Ectodermal cell (in vitro differentiated cells): ENCODE measurements around the gene ZNF367. TPM values are rescaled to one million over a fixed set of nuclear protein-coding genes. Genes with fewer than 3 reads are reported as not detected.
A peak's percentile ranks its signal among the peaks of the same experiment; 100 is the strongest.

ENCODE experiments used
- H3K27ac ChIP-seq: 2 replicates; pipeline ENCODE4 v1.7.0; 2013; ENCODE audit warnings: mild to moderate bottlenecking, low read depth, low read length; ENCODE audit not compliant: insufficient read depth, poor library complexity, severe bottlenecking
- H3K27me3 ChIP-seq: 2 replicates; pipeline ENCODE4 v1.7.0; 2013; ENCODE audit warnings: mild to moderate bottlenecking, low read length; ENCODE audit not compliant: insufficient read depth, control insufficient read depth, poor library complexity, severe bottlenecking
- H3K36me3 ChIP-seq: one replicate; pipeline ENCODE4 v1.7.0; 2013; ENCODE audit warnings: low read length; ENCODE audit not compliant: control insufficient read depth, insufficient read depth
- H3K4me1 ChIP-seq: one replicate; pipeline ENCODE4 v1.7.0; 2013; ENCODE audit warnings: low read length; ENCODE audit not compliant: control insufficient read depth, insufficient read depth
- H3K4me3 ChIP-seq: 2 replicates; pipeline ENCODE4 v1.7.0; 2013; ENCODE audit warnings: low read depth, low read length, control low read depth; ENCODE audit not compliant: insufficient read depth
- H3K9me3 ChIP-seq: 2 replicates; pipeline ENCODE4 v1.7.0; 2013; ENCODE audit warnings: mild to moderate bottlenecking, low read length, moderate library complexity; ENCODE audit not compliant: control insufficient read depth
- WGBS, 2 experiments: methylation state at CpG; one replicate each; pipeline ENCODE4 v1.1.7; 2013; ENCODE audit warnings: missing lambda C conversion rate in 2 of 2; 5-methylcytosine and 5-hydroxymethylcytosine counted together
- polyA plus RNA-seq, 4 experiments: library from polyadenylated mRNA; stranded (reverse); fragments of 50-300 nt; gene quantifications; one replicate each; pipeline ENCODE4 v1.2.3, GENCODE V29; 2013

ZNF367 gene
- 13.0 TPM for polyA plus RNA-seq (2013, experiment 1 of 4)
- 14.3 TPM for polyA plus RNA-seq (2013, experiment 2 of 4)
- polyA plus RNA-seq (2013, experiment 3 of 4): 12.0 TPM
- 11.4 TPM for polyA plus RNA-seq (2013, experiment 4 of 4)

DNA sequence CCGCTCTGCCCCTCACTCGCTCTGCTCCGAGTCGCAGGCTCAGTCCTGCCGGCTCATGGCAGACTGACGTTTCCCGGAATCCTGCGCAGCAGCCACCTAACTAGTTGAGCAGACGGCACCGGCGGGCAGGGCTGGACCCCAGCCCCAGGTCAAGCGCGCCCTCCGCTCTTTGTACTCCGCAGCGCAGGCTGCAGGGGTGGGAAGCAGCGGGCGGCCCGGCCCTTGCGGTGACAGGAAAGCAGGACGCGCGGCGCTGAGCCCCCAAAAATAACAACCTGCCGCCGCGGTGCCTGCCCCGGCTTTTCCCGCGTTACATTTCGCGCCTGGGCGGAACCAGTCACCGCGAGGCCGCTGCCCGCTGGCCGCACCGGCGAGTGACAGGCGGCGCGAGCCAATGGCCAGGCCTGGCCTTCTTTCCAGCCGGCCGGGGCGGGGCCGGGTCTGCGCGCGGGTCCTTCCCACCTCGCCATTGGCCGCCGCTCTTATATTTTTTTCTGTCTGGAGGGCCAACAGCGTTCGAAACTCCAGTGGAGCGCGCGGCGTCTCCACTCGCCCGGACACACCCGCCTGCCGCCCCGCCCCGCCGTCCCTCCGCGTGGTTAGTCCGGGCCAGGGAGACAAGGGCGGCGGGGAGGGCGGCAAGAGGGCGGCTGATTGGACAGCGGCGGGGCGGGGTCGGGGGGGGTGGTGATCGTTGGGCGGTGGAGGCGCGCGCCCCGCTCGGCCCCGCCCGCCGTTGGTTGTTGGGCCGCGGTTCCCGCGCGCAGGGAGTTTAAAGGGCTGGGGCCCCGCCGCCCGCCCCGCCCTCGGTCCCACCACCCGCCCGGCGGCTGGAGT is at the start of gene ZNF367:
ZNF367 (minus strand) TSS at position 288 of the 837 bp plus-strand sequence. CDS start 338 bp downstream, outside the sequence.
- Histone ChIP-seq H3K4me3 (peak within 1 kb of the TSS; percentile 64), H3K27me3 (no peaks in the 10 kb centered on the region), H3K9me3 (no peaks in the 10 kb centered on the region), H3K36me3 (no peaks in the 10 kb centered on the region), H3K4me1 (peaks cover 14% of the 10 kb centered on the region), H3K27ac (peak within 1 kb of the TSS; percentile 94)
- WGBS, 2 experiments: 0% methylated on average over 100 of the region's 100 CpGs

- H3K27ac ChIP-seq: no peak overlapping the region
- H3K36me3 ChIP-seq: peaks cover 7% of the 10 kb centered on the region
- no peaks in the 10 kb centered on the region for H3K9me3 ChIP-seq
- H3K4me3 ChIP-seq: no peak overlapping the region
- no peaks in the 10 kb centered on the region for H3K27me3 ChIP-seq
- 95 to 99% methylated on average over 5 of the region's 5 CpGs for WGBS, 2 experiments
- H3K4me1 ChIP-seq: no peaks in the 10 kb centered on the region
These were observed 49.6 kb upstream of the ZNF367 start for GRCh38 chr9:96467784-96468183.

DNA sequence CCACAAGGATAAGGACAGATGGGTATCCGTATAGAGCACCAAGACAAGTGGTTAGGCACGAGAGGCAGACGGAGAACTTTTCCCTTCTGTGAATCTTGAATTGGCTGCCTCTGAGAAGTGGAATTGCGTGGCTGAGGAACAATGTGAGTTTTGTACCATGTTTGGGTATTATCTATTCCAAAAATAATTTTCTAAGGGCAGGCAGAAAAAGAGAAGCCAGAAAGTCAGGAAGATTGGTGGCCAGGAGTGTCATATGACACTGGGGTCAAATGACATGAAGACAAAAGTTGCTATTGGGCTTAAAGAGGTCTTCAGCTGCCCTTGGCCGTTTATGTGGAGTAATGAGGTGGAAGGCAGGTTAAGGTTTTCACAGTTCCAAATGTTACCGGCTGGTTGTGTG is 46.3 kb upstream of the ZNF367 start:
- Histone ChIP-seq H3K4me3 (no peak overlapping the region), H3K27me3 (no peaks in the 10 kb centered on the region), H3K36me3 (peaks cover 7% of the 10 kb centered on the region), H3K9me3 (no peaks in the 10 kb centered on the region), H3K27ac (no peak overlapping the region), H3K4me1 (peaks cover 3% of the 10 kb centered on the region)
- WGBS, 2 experiments: 83 to 91% methylated on average over 5 to 6 of the region's 6 CpGs

DNA sequence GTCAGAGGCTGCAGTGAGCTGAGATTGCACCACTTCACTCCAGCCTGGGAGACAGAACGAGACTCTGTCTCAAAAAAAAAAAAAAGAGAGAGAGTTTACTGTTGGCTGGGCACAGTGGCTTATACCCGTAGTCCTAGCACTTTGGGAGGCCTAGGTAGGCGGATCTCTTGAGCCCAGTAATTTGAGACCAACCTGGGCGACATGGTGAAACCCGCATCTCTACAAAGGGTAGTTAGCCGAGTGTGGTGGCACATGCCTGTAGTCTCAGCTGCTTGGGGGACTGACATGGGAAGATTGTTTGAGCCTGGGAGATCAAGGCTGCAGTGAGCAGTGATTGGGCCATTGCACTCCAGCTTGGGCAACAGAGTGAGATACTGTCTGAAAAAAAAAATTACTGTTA is 44.4 kb upstream of the ZNF367 start:
- Histone ChIP-seq H3K9me3 (no peaks in the 10 kb centered on the region), H3K27me3 (no peaks in the 10 kb centered on the region), H3K27ac (no peak overlapping the region), H3K4me1 (peaks cover 3% of the 10 kb centered on the region), H3K4me3 (no peak overlapping the region), H3K36me3 (peaks cover 7% of the 10 kb centered on the region)
- 47 to 51% methylated on average over 6 of the region's 6 CpGs for WGBS, 2 experiments

- H3K4me3 ChIP-seq: no peak overlapping the region
- H3K27me3 ChIP-seq: no peaks in the 10 kb centered on the region
- no peak overlapping the region for H3K27ac ChIP-seq
- peaks cover 7% of the 10 kb centered on the region for H3K36me3 ChIP-seq
- 93 to 96% methylated on average over 7 of the region's 8 CpGs for WGBS, 2 experiments
- peaks cover 3% of the 10 kb centered on the region for H3K4me1 ChIP-seq
- no peaks in the 10 kb centered on the region for H3K9me3 ChIP-seq
These were observed 43.2 kb upstream of the ZNF367 start for GRCh38 chr9:96461336-96461735.

GRCh38 chr9:96460882-96461281 is 42.7 kb upstream of the ZNF367 start:
- no peak overlapping the region for H3K4me3 ChIP-seq
- no peak overlapping the region for H3K27ac ChIP-seq
- H3K36me3 ChIP-seq: peaks cover 5% of the 10 kb centered on the region
- no peaks in the 10 kb centered on the region for H3K9me3 ChIP-seq
- H3K4me1 ChIP-seq: peaks cover 3% of the 10 kb centered on the region
- no peaks in the 10 kb centered on the region for H3K27me3 ChIP-seq

DNA sequence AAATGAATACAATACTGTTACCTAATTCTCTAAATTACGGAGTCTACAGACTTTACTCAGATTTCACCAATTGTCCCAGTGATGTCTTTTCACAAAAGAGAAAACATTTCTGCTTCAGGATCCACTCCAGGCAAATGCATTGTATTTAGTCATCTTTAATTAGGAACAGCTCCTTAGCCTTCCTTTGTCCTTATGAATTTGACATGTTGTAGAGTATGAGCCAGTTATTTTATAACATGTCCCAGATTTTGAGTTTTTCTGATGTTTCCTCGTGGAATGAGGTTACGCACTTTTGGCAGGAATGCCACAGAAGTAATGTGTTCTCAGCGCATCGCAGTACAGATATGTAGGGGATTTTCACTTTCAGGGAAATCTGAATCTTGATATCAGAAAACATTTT is 42.3 kb upstream of the ZNF367 start:
- WGBS, 2 experiments: 92 to 93% methylated on average over 5 of the region's 5 CpGs
- no peak overlapping the region for H3K4me3 ChIP-seq
- no peaks in the 10 kb centered on the region for H3K9me3 ChIP-seq
- no peaks in the 10 kb centered on the region for H3K27me3 ChIP-seq
- H3K36me3 ChIP-seq: peaks cover under 1% of the 10 kb centered on the region
- H3K4me1 ChIP-seq: peaks cover 3% of the 10 kb centered on the region
- no peak overlapping the region for H3K27ac ChIP-seq

GRCh38 chr9:96459268-96460007 is 41.3 kb upstream of the ZNF367 start:
- Histone ChIP-seq H3K27me3 (no peaks in the 10 kb centered on the region), H3K27ac (no peak overlapping the region), H3K4me1 (peaks cover 3% of the 10 kb centered on the region), H3K9me3 (no peaks in the 10 kb centered on the region), H3K36me3 (no peaks in the 10 kb centered on the region), H3K4me3 (no peak overlapping the region)
- WGBS, 2 experiments: 96 to 98% methylated on average over 7 of the region's 7 CpGs

- H3K27me3 ChIP-seq: no peaks in the 10 kb centered on the region
- H3K4me1 ChIP-seq: peaks cover 3% of the 10 kb centered on the region
- H3K36me3 ChIP-seq: no peaks in the 10 kb centered on the region
- 91 to 92% methylated on average over 8 of the region's 8 CpGs for WGBS, 2 experiments
- H3K27ac ChIP-seq: no peak overlapping the region
- no peak overlapping the region for H3K4me3 ChIP-seq
- no peaks in the 10 kb centered on the region for H3K9me3 ChIP-seq
These were observed 40.1 kb upstream of the ZNF367 start for GRCh38 chr9:96458226-96458625.

DNA sequence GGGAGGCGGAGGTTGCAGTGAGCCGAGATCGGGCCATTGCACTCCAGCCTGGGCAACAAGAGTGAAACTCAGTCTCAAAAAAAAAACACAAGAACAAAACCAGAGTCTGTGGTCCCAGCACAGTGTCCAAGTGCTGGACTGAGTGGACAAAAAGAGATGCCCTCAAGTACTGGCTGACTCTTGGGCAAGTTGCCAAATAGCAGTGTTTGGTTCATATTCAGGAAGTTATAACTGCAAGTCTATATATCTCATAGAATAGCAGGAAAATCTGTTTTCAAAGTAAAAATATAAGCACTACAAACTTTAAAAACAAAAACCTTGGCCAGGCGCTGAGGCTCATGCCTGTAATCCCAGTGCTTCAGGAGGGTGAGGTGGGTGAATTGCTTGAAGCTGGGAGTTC is 39.1 kb upstream of the ZNF367 start:
- H3K27me3 ChIP-seq: no peaks in the 10 kb centered on the region
- H3K4me3 ChIP-seq: no peak overlapping the region
- 85 to 95% methylated on average over 4 of the region's 4 CpGs for WGBS, 2 experiments
- no peaks in the 10 kb centered on the region for H3K9me3 ChIP-seq
- H3K27ac ChIP-seq: no peak overlapping the region
- no peaks in the 10 kb centered on the region for H3K36me3 ChIP-seq
- peaks cover 3% of the 10 kb centered on the region for H3K4me1 ChIP-seq
